ENCODE measurements around the gene KPNB1.

The KPNB1 gene

GRCh38 chr17:47698749-47699535 lies 49.2 kb downstream of the KPNB1 start:
- peak; percentile 87 for DNase-seq

- DNase-seq = no peak
Observed at GRCh38 chr17:47699536-47699840, 49.8 kb downstream of the KPNB1 start.

GRCh38 chr17:47700471-47701449 lies 51.0 kb downstream of the KPNB1 start:
- peak; percentile 82 for DNase-seq

GRCh38 chr17:47701608-47702007 lies 51.9 kb downstream of the KPNB1 start:
- no peak for DNase-seq

- no peak for DNase-seq
Observed at GRCh38 chr17:47702391-47702995, 52.8 kb downstream of the KPNB1 start.

GRCh38 chr17:47703191-47703591 lies 53.5 kb downstream of the KPNB1 start:
- peak; percentile 71 for DNase-seq

GRCh38 chr17:47703671-47704070 lies 54.0 kb downstream of the KPNB1 start:
- no peak for DNase-seq

- DNase-seq = peak; percentile 55
Observed at GRCh38 chr17:47704116-47704515, 54.4 kb downstream of the KPNB1 start.

GRCh38 chr17:47704736-47705135 lies 55.0 kb downstream of the KPNB1 start:
- DNase-seq = no peak

GRCh38 chr17:47705536-47706530 lies 56.1 kb downstream of the KPNB1 start:
- DNase-seq = peak; percentile 88

- no peak for DNase-seq
Observed at GRCh38 chr17:47707056-47707804, 57.5 kb downstream of the KPNB1 start.

GRCh38 chr17:47707884-47708283 lies 58.2 kb downstream of the KPNB1 start:
- no peak for DNase-seq

- no peak for DNase-seq
Observed at GRCh38 chr17:47708312-47708863, 58.7 kb downstream of the KPNB1 start.

- no peak for DNase-seq
Observed at GRCh38 chr17:47708864-47709541, 59.3 kb downstream of the KPNB1 start.

- DNase-seq = no peak
Observed at GRCh38 chr17:47709594-47709993, 59.9 kb downstream of the KPNB1 start.

GRCh38 chr17:47711366-47712099 lies 61.8 kb downstream of the KPNB1 start:
- DNase-seq = no peak

- no peak for DNase-seq
Observed at GRCh38 chr17:47712330-47713023, 62.8 kb downstream of the KPNB1 start.

- DNase-seq = no peak
Observed at GRCh38 chr17:47713980-47714700, 64.4 kb downstream of the KPNB1 start.
